ENCODE data around the gene NUTF2. TPM values are rescaled to one million over a fixed set of nuclear protein-coding genes. Genes with fewer than 3 reads are reported as not detected.

NUTF2 gene
- total RNA-seq, 4 donors from 2014 or later, result 101 to 161 (median 113) TPM

DNA sequence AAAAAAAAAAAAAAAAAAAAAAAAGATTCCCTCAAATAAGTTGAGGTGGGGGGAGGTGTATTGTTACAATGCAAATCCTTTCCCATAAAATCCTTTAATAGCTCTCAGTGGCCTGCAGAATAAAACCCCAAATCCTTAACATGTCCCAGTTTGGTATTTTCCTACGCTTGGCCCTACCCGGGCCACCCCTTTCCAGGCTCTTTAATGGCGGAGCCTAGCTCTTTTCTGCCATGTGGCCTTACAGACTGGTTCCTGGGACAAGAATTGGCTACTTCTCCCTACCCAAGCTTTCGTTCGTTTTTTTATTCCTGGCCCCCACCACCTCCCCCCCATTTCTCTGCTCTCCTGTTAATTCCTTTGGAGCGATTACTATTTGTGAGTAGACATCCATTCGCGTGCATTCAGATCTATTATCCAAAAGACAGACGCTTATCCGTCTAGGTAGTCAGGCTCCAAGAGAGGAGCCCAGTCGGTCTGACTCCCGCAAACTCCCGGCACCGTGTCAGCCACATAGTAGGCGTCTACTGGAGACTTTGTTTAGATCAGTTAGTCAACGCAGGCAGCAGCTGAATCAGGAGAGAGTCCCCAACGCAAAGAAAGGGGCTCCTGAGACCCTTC is 5.4 kb upstream of the NUTF2 start:
- DNase-seq (ENCODE audit: low spot score in 2 of 2), result no peak
- TF ChIP-seq POLR2AphosphoS5 (IDR thresholded peaks at IDR 0.05), result no peak
- no peak for TF ChIP-seq EP300 (IDR thresholded peaks at IDR 0.05)
- TF ChIP-seq POLR2A (IDR thresholded peaks at IDR 0.05), result no peak
- TF ChIP-seq CTCF (IDR thresholded peaks at IDR 0.05), result no peak
- no peaks in the 10 kb centered on the region for H3K9me3 ChIP-seq
- peak overlapping the region; percentile 99 for H3K27ac ChIP-seq
- 41% methylated on average over 16 of the region's 17 CpGs for WGBS
- H3K36me3 ChIP-seq, result no peaks in the 10 kb centered on the region
- H3K4me3 ChIP-seq, result peak overlapping the region; percentile 88
- H3K4me1 ChIP-seq, result peaks cover 45% of the 10 kb centered on the region
- H3K27me3 ChIP-seq, result no peaks in the 10 kb centered on the region

DNA sequence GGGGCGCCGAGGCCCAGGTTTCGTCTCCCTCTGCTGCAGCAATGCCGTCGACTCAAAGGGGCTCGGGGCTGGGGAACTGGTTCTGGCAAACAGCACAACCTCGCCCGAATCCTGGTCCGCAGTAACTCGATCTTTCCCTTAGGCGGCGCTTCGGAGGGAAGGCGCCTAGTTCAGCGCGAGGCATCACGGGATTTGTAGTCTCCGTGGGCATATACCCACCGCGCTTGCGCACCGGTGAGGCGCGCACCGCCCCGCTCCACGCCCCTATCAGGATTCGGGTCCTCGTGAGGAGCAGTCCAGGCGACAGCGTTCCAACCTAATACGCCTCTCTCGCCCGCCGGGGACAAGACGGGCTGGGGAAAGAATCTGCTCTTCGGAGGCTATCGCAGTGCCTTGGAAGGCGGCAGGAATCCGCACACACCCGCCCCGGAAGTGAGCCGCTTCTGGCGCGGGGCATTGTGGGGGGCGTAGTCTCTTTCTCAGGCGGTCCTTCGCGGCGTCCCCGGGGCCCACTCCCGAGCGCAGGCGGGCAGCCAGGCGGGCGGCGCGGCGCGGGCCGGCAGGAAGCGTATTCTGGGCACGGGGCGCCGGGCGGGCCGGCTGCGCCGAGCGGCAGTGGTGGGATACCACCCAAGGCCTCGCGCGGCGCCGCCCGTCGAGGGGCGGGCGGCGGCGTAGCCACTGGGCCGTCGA is 4.8 kb upstream of the NUTF2 start, which contains the start of gene THAP11:
THAP11 (plus strand) TSS at position 505 of the 693 bp plus-strand sequence. CDS start 235 bp downstream, outside the sequence.
- H3K4me3 ChIP-seq, result peak within 1 kb of the TSS; percentile 88
- DNase-seq (ENCODE audit: low spot score in 2 of 2), result peak; percentile 96 to 98
- H3K36me3 ChIP-seq, result no peaks in the 10 kb centered on the region
- no peaks in the 10 kb centered on the region for H3K9me3 ChIP-seq
- TF ChIP-seq CTCF (IDR thresholded peaks at IDR 0.05) (peak; percentile 72 to 96), POLR2A (IDR thresholded peaks at IDR 0.05) (peak; percentile 39 to 77), EP300 (IDR thresholded peaks at IDR 0.05) (no peak), POLR2AphosphoS5 (IDR thresholded peaks at IDR 0.05) (peak in 2 of 3 donors; percentile 13 to 83)
- no peaks in the 10 kb centered on the region for H3K27me3 ChIP-seq
- WGBS, result 2% methylated on average over 17 of the region's 83 CpGs
- peak within 1 kb of the TSS; percentile 99 for H3K27ac ChIP-seq
- peaks cover 47% of the 10 kb centered on the region for H3K4me1 ChIP-seq

GRCh38 chr16:67842509-67843342 is 4.0 kb upstream of the NUTF2 start:
- TF ChIP-seq CTCF (IDR thresholded peaks at IDR 0.05), result peak in 1 of 2 donors; percentile 21
- no peak for TF ChIP-seq EP300 (IDR thresholded peaks at IDR 0.05)
- 0% methylated on average over 1 of the region's 67 CpGs for WGBS
- Histone ChIP-seq H3K4me1 (peaks cover 50% of the 10 kb centered on the region), H3K27me3 (no peaks in the 10 kb centered on the region), H3K27ac (peak overlapping the region; percentile 99), H3K4me3 (peak overlapping the region; percentile 88), H3K36me3 (no peaks in the 10 kb centered on the region), H3K9me3 (no peaks in the 10 kb centered on the region)
- DNase-seq (ENCODE audit: low spot score in 2 of 2), result peak in 1 of 2 donors; percentile 80

GRCh38 chr16:67843343-67843765 is 3.4 kb upstream of the NUTF2 start:
- DNase-seq (ENCODE audit: low spot score in 2 of 2), result no peak
- 0% methylated on average over 4 of the region's 11 CpGs for WGBS
- no peaks in the 10 kb centered on the region for H3K9me3 ChIP-seq
- H3K27me3 ChIP-seq, result no peaks in the 10 kb centered on the region
- TF ChIP-seq POLR2AphosphoS5 (IDR thresholded peaks at IDR 0.05), result no peak
- no peak for TF ChIP-seq POLR2A (IDR thresholded peaks at IDR 0.05)
- TF ChIP-seq EP300 (IDR thresholded peaks at IDR 0.05), result no peak
- TF ChIP-seq CTCF (IDR thresholded peaks at IDR 0.05), result no peak
- H3K4me3 ChIP-seq, result peak overlapping the region; percentile 88
- H3K27ac ChIP-seq, result peak overlapping the region; percentile 99
- H3K36me3 ChIP-seq, result no peaks in the 10 kb centered on the region
- peaks cover 56% of the 10 kb centered on the region for H3K4me1 ChIP-seq
